Measurements from ENCODE around the gene DTD2.
"Not testable (repeated sequence)": the region's sequence is repeated elsewhere in the genome, so short reads cannot be mapped to it uniquely, and the experiment has no call there.

Gene DTD2

GRCh38 chr14:31441273-31442111 is 15.8 kb downstream of the DTD2 start:
- no peak for DNase-seq

GRCh38 chr14:31440280-31440679 is 17.0 kb downstream of the DTD2 start:
- no peak for DNase-seq

- DNase-seq, result no peak
Observed at GRCh38 chr14:31439561-31439960, 17.7 kb downstream of the DTD2 start.

- DNase-seq, result not testable (repeated sequence)
Observed at GRCh38 chr14:31437045-31437691, 20.1 kb downstream of the DTD2 start.

- DNase-seq, result no peak
Observed at GRCh38 chr14:31435276-31435675, 22.0 kb downstream of the DTD2 start.

GRCh38 chr14:31430634-31431264 is 26.6 kb downstream of the DTD2 start:
- no peak for DNase-seq

- DNase-seq, result no peak
Observed at GRCh38 chr14:31429791-31430190, 27.5 kb downstream of the DTD2 start.

GRCh38 chr14:31428011-31428410 is 29.3 kb downstream of the DTD2 start:
- no peak for DNase-seq

GRCh38 chr14:31426663-31427062 is 30.6 kb downstream of the DTD2 start:
- DNase-seq, result no peak

- no peak for DNase-seq
Observed at GRCh38 chr14:31425905-31426304, 31.4 kb downstream of the DTD2 start.

GRCh38 chr14:31421200-31421599 is 36.1 kb downstream of the DTD2 start:
- no peak for DNase-seq

GRCh38 chr14:31420319-31421111 is 36.8 kb downstream of the DTD2 start, which contains the start of gene HEATR5A:
Gene HEATR5A, minus strand, starts transcription at chr14:31420550. Its CDS starts 17,575 bp downstream, at chr14:31402975.
- peak; percentile 96 for DNase-seq

- DNase-seq, result no peak
Observed at GRCh38 chr14:31419967-31420318, 37.4 kb downstream of the DTD2 start.

- DNase-seq, result no peak
Observed at GRCh38 chr14:31419179-31419966, 37.9 kb downstream of the DTD2 start.

GRCh38 chr14:31418440-31418839 is 38.9 kb downstream of the DTD2 start:
- no peak for DNase-seq

GRCh38 chr14:31414190-31414833 is 43.0 kb downstream of the DTD2 start:
- no peak for DNase-seq

GRCh38 chr14:31411218-31411727 is 46.0 kb downstream of the DTD2 start:
- no peak for DNase-seq

- no peak for DNase-seq
Observed at GRCh38 chr14:31410048-31410650, 47.2 kb downstream of the DTD2 start.

GRCh38 chr14:31408421-31408820 is 48.9 kb downstream of the DTD2 start:
- no peak for DNase-seq

GRCh38 chr14:31405599-31406232 is 51.6 kb downstream of the DTD2 start:
- no peak for DNase-seq

- no peak for DNase-seq
Observed at GRCh38 chr14:31405106-31405505, 52.2 kb downstream of the DTD2 start.
